Measurements from ENCODE around the gene HLA-DOA. TPM values are rescaled to one million over a fixed set of nuclear protein-coding genes. Genes with fewer than 3 reads are reported as not detected.

HLA-DOA gene
- total RNA-seq, 4 donors from 2014 or later, result 2.0 to 85.9 (median 20.3) TPM

DNA sequence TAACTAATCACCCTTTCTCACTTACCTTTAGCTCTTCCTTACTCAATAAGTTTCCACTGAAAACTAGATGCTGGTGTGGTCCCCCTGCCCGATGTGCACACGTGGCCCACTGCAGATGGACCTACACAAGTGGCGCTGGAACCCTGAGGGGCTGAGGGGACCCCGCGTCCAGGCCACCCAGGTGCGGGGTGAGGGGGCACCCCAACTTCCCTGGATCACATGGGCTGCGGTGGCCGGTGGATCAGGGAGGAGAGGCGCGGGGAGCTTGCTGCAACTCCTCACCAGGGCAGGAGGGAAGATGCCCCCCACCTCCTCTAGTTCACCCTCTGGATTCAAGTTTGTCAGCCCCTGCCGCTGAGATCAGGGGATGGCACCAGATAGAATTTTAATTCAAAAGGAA, 12.5 kb upstream of the HLA-DOA start:
- no peak overlapping the region for H3K27ac ChIP-seq
- H3K36me3 ChIP-seq, result no peaks in the 10 kb centered on the region
- no peaks in the 10 kb centered on the region for H3K27me3 ChIP-seq
- no peak overlapping the region for H3K4me3 ChIP-seq (replicated peaks in 1 of 3)
- DNase-seq, result no peak
- 90 to 100% methylated on average over 11 of the region's 11 CpGs for WGBS, 2 donors
- H3K9me3 ChIP-seq, result no peaks in the 10 kb centered on the region
- peaks cover 5 to 17% of the 10 kb centered on the region in 2 donors for H3K4me1 ChIP-seq
- TF ChIP-seq, protein P1, sequence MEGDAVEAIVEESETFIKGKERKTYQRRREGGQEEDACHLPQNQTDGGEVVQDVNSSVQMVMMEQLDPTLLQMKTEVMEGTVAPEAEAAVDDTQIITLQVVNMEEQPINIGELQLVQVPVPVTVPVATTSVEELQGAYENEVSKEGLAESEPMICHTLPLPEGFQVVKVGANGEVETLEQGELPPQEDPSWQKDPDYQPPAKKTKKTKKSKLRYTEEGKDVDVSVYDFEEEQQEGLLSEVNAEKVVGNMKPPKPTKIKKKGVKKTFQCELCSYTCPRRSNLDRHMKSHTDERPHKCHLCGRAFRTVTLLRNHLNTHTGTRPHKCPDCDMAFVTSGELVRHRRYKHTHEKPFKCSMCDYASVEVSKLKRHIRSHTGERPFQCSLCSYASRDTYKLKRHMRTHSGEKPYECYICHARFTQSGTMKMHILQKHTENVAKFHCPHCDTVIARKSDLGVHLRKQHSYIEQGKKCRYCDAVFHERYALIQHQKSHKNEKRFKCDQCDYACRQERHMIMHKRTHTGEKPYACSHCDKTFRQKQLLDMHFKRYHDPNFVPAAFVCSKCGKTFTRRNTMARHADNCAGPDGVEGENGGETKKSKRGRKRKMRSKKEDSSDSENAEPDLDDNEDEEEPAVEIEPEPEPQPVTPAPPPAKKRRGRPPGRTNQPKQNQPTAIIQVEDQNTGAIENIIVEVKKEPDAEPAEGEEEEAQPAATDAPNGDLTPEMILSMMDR (IDR thresholded peaks at IDR 0.05), result no peak
- no peak for TF ChIP-seq POLR2A (IDR thresholded peaks at IDR 0.05)
- intact Hi-C loops (cut with DNase I), result no loop called here

GRCh38 chr6:33019372-33019771, 10.0 kb upstream of the HLA-DOA start:
- peak overlapping the region; percentile 53 to 91 (median 77) for H3K27ac ChIP-seq
- intact Hi-C loops (cut with DNase I), result loop anchor here (10.0 kb wide), 1 partner anchor 225 kb away; no protein-coding TSS in a partner anchor
- H3K36me3 ChIP-seq, result no peaks in the 10 kb centered on the region
- TF ChIP-seq POLR2A (IDR thresholded peaks at IDR 0.05), result no peak
- TF ChIP-seq, protein P1 (IDR thresholded peaks at IDR 0.05), result no peak
- no peak for DNase-seq
- H3K9me3 ChIP-seq, result no peaks in the 10 kb centered on the region
- H3K4me3 ChIP-seq (replicated peaks in 1 of 3), result no peak overlapping the region
- H3K4me1 ChIP-seq, result peaks cover 5 to 17% of the 10 kb centered on the region in 2 donors
- no peaks in the 10 kb centered on the region for H3K27me3 ChIP-seq

DNA sequence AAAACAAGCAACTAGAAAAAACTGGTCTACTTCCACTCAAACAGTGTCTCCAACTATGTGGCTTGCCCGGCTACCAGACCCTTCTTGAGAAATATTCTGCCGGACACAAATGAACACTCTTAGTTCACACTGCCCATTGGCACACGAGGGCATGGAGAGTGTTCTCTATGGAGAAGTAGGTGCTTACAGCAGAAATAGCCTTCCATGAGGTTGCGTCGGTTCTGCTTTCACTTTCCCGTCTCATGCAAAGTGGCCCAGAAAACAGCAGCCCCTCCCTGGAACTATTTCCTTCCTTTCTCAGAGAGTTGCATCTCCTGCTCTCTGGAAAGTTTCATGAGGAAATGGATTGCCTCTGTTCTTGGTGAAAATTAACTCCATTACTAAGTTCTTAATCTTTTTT, 9.5 kb upstream of the HLA-DOA start:
- Histone ChIP-seq H3K4me1 (peaks cover 5 to 17% of the 10 kb centered on the region in 2 donors), H3K36me3 (no peaks in the 10 kb centered on the region), H3K27me3 (no peaks in the 10 kb centered on the region), H3K4me3 (replicated peaks in 1 of 3) (peak overlapping the region in 2 of 3 donors; percentile 5 to 8), H3K9me3 (no peaks in the 10 kb centered on the region), H3K27ac (peak overlapping the region; percentile 53 to 91 (median 77))
- WGBS, 2 donors, result 1 to 2% methylated on average over 6 of the region's 6 CpGs
- TF ChIP-seq, protein P1 (IDR thresholded peaks at IDR 0.05), result no peak
- TF ChIP-seq POLR2A (IDR thresholded peaks at IDR 0.05), result peak in 1 of 2 donors; percentile 56
- peak; percentile 86 for DNase-seq
- intact Hi-C loops (cut with DNase I), result loop anchor here (10.0 kb wide), 1 partner anchor 226 kb away; no protein-coding TSS in a partner anchor

DNA sequence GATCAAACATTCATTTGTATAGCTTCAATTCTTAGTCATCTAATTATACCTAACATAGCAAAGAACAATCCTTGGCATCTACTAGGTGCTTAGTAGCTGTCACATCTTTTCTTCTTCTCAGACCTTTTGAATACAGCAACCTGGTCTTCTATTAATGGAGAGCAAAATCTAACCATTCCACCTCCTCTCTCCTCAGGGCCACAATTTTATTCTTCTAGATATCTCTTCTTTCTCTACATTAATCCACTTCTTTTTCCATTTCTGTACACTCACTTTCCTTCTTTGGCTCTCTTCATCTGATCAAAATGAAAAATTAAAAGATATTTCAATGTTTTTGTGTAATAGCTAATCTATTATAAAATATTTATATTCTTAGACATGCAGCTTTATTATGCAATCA, 9.0 kb upstream of the HLA-DOA start:
- H3K4me3 ChIP-seq (replicated peaks in 1 of 3), result peak overlapping the region in 1 of 3 donors; percentile 8
- H3K4me1 ChIP-seq, result peaks cover 5 to 17% of the 10 kb centered on the region in 2 donors
- H3K27ac ChIP-seq, result peak overlapping the region; percentile 53 to 91 (median 77)
- H3K27me3 ChIP-seq, result peaks cover 3% of the 10 kb centered on the region
- no peaks in the 10 kb centered on the region for H3K9me3 ChIP-seq
- DNase-seq, result no peak
- no peaks in the 10 kb centered on the region for H3K36me3 ChIP-seq
- no peak for TF ChIP-seq POLR2A (IDR thresholded peaks at IDR 0.05)
- TF ChIP-seq, protein P1 (IDR thresholded peaks at IDR 0.05), result no peak
- intact Hi-C loops (cut with DNase I), result loop anchor here (10.0 kb wide), 1 partner anchor 226 kb away; no protein-coding TSS in a partner anchor

DNA sequence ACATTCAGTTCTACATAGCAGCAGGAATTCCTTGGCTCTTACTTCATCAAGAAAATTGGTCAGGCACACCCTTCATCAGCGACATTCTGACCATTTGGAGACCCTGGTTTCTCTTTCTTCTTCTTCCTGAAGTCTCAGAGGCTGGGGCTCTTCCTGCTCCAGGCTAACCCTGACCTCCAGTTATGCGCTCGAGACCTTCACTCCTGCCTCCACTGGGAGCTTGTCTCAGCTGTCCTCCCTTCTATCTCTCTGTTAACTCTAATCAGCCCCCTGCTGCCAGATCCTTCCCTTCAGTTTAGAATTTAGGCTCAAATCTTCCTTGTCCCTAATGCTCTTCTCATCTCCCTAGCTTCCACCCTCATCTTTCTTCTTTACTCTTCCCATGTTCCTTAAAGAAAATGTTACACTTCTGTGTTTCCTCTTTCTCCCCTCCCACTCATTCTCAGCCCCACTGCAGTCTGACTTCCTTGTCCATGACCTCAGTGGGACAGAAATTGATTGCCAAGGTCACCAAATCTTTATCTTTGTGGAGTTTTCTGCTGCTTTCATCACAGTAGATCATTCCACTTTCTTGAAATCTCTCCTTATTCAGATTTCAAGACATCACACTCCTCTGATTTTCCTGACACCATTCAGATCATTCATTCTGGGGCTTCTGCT, 8.4 kb upstream of the HLA-DOA start:
- H3K4me3 ChIP-seq (replicated peaks in 1 of 3), result no peak overlapping the region
- 67 to 84% methylated on average over 3 of the region's 3 CpGs for WGBS, 2 donors
- TF ChIP-seq POLR2A (IDR thresholded peaks at IDR 0.05), result no peak
- TF ChIP-seq, protein P1 (IDR thresholded peaks at IDR 0.05), result no peak
- H3K9me3 ChIP-seq, result no peaks in the 10 kb centered on the region
- H3K27ac ChIP-seq, result peak overlapping the region in 2 of 3 donors; percentile 53 to 91
- DNase-seq, result no peak
- peaks cover 3% of the 10 kb centered on the region for H3K27me3 ChIP-seq
- no peaks in the 10 kb centered on the region for H3K36me3 ChIP-seq
- intact Hi-C loops (cut with DNase I), result loop anchor here (10.0 kb wide), 1 partner anchor 227 kb away; no protein-coding TSS in a partner anchor
- H3K4me1 ChIP-seq, result peaks cover 5 to 17% of the 10 kb centered on the region in 2 donors

All from thyroid gland (tissue), 4 donors.